Kidney epithelial cell (primary cell): ENCODE data around the gene RPS17. TPM values are rescaled to one million over a fixed set of nuclear protein-coding genes. Genes with fewer than 3 reads are reported as not detected.
"Not testable (repeated sequence)": the region's sequence is repeated elsewhere in the genome, so short reads cannot be mapped to it uniquely, and the experiment has no call there.

Experiments used
- DNase-seq: peaks from one replicate; pipeline ENCODE4 v3.0.0-alpha.2; 2010; ENCODE audit warnings: low read depth
- H3K27me3 ChIP-seq: 2 replicates; pipeline ENCODE4 v1.6.0; 2011; ENCODE audit warnings: low read length; ENCODE audit not compliant: control insufficient read depth, insufficient read depth
- H3K36me3 ChIP-seq: 2 replicates; pipeline ENCODE4 v1.5.1; 2011; ENCODE audit warnings: low read length; ENCODE audit not compliant: control insufficient read depth, insufficient read depth
- H3K4me3 ChIP-seq: 2 replicates; pipeline ENCODE4 v1.5.1; 2011; ENCODE audit warnings: low read depth, mild to moderate bottlenecking, control low read depth, low read length
- CTCF ChIP-seq: IDR thresholded peaks from 2 replicates; pipeline ENCODE4 v1.5.1; 2011; ENCODE audit warnings: mild to moderate bottlenecking, moderate library complexity, low read length, control low read depth, inconsistent platforms; ENCODE audit not compliant: insufficient read depth, poor library complexity, severe bottlenecking
- total RNA-seq: library from RNA; depleted of rRNA; stranded (reverse); fragments of >200 nt; gene quantifications from 2 replicates; pipeline ENCODE4 v1.2.3, GENCODE V29; 2015

Gene RPS17
- total RNA-seq, 1 donor from 2014 or later, result 5,590 TPM

- no peaks in the 10 kb centered on the region for H3K27me3 ChIP-seq
- no peak for DNase-seq
- no peak for TF ChIP-seq CTCF
- H3K36me3 ChIP-seq, result peaks cover 7% of the 10 kb centered on the region
- no peak overlapping the region for H3K4me3 ChIP-seq
Observed at GRCh38 chr15:82537351-82537908, 2.8 kb downstream of the RPS17 start.

- no peak overlapping the region for H3K4me3 ChIP-seq
- H3K36me3 ChIP-seq, result peaks cover 7% of the 10 kb centered on the region
- no peak for DNase-seq
- H3K27me3 ChIP-seq, result no peaks in the 10 kb centered on the region
- TF ChIP-seq CTCF, result no peak
Observed at GRCh38 chr15:82536409-82537350, 3.6 kb downstream of the RPS17 start.

GRCh38 chr15:82535566-82536408, 4.5 kb downstream of the RPS17 start:
- no peak for DNase-seq
- peaks cover 7% of the 10 kb centered on the region for H3K36me3 ChIP-seq

GRCh38 chr15:82535151-82535550, 5.1 kb downstream of the RPS17 start:
- H3K4me3 ChIP-seq, H3K36me3 ChIP-seq, DNase-seq, H3K27me3 ChIP-seq: not testable (repeated sequence)

More at GRCh38 chr15:82535566-82536408, 4.5 kb downstream of the RPS17 start:
- no peak for TF ChIP-seq CTCF
- Histone ChIP-seq H3K4me3 (no peak overlapping the region), H3K27me3 (no peaks in the 10 kb centered on the region)

GRCh38 chr15:82534457-82534861, 5.8 kb downstream of the RPS17 start:
- not testable (repeated sequence) for H3K4me3 ChIP-seq, H3K27me3 ChIP-seq, H3K36me3 ChIP-seq, DNase-seq

- no peak overlapping the region for H3K4me3 ChIP-seq
- TF ChIP-seq CTCF, result no peak
- no peak for DNase-seq
- peaks cover 7% of the 10 kb centered on the region for H3K36me3 ChIP-seq
- H3K27me3 ChIP-seq, result no peaks in the 10 kb centered on the region
Observed at GRCh38 chr15:82533801-82534200, 6.5 kb downstream of the RPS17 start.
